Activated T-helper 1 cell treated with anti-CD3 and anti-CD28 coated beads, Interleukin-2, amount 50 U/mL, for 16 hours (primary cell): Measurements from ENCODE around the gene PRR23E.

Experiments used
- DNase-seq, 2 donors: peaks; one replicate each; pipeline ENCODE4 v3.0.0-alpha.2; 2020; ENCODE audit warnings: low read depth in 1 of 2, low spot score in 1 of 2

Gene PRR23E

DNA sequence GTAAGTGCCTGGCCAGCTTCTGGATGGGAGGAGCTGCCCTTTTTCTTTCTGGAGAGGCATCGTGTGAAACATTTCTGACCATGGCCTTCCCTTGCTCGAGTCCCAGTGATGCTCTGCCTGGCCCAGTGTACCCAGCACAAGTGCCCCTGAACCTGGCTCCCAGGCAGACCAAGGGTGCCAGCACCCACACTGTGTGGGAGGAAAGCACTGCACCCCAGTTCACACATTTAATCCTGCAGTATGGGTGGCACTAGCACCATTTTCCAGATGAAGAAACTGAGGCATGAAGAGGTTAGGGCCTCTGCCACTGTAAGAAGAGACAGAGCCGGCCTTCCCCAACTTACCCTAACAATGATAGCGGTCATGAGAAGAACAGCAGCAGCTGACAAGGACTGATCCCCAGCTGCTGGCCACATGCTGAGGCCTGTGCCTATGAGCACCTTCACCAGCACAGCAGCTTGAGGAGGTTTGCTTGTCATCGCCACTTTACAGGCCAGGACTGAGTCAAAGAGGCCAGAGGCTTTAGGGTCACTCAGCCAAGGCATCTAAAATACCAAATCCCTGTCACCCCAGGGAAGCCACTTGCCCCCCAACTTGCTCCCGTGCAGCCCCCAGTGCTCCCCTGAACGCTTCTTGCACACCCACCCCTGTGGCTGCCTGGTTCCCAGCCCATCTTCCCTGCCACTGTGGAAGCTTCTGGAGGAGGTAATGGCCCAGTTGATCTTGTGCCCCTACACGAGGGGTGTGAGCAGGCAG lies 15.0 kb downstream of the PRR23E start:
- no peak for DNase-seq

DNA sequence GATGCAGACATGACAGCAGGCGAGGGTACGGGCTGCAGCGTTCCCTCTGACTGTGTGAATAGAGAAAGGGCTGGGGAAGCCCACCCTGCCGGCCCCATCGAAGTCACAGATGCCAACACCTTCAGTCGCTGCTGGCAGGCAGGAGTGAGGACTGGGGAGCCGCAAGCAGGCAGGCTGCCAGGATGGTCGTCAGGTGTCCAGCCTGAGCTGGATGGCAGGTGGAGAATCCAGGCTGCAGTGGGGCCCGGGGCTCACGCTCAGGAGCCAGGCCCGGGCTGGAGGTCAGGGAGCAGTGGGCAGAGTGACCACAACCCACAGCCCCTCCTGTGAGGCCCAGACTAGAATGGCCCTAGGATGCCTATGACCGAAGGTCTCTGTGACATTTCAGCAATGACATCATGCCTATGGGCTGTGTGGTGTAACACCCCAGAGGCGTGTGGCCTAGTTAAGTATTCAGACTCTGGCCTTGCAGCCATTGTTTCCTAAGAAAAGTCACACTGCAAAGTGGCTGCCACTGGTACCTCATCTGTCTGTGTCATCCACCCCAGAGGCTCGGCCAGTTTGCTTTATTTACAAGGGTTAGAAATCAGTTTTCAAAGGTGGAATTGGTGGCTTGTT lies 15.7 kb downstream of the PRR23E start:
- no peak for DNase-seq

DNA sequence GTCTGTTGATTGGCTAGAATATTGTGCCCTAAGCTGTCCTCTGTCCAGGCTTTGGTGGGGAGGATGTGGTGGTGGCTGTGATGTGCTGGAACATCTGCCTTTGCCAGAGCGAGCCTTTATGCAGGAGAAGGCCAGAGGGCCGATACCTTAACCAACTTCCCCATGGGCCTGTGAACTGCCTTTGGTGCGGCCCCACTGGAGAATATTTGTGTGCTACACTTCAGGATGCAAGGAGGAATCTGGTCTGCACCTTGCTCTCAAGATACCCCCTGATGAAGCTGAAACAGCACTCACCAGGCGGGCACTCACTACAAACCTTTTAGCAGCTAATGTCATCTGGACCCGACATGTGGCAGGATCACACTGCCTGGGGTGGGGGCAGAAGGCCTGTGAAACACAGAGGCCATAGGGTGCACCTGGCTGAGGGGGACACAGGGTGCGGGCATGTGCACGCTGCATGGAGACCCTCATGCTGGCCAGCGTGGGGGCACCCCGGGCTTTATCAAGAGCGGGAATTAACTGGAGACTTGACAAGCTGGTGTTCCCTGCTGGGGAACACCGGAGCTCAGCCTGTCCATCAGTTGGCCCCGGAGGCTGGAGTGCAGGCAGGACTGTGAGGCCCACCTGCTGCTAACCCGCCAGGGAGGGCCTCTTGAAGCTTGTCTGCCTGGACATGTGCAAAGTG lies 16.4 kb downstream of the PRR23E start:
- no peak for DNase-seq

DNA sequence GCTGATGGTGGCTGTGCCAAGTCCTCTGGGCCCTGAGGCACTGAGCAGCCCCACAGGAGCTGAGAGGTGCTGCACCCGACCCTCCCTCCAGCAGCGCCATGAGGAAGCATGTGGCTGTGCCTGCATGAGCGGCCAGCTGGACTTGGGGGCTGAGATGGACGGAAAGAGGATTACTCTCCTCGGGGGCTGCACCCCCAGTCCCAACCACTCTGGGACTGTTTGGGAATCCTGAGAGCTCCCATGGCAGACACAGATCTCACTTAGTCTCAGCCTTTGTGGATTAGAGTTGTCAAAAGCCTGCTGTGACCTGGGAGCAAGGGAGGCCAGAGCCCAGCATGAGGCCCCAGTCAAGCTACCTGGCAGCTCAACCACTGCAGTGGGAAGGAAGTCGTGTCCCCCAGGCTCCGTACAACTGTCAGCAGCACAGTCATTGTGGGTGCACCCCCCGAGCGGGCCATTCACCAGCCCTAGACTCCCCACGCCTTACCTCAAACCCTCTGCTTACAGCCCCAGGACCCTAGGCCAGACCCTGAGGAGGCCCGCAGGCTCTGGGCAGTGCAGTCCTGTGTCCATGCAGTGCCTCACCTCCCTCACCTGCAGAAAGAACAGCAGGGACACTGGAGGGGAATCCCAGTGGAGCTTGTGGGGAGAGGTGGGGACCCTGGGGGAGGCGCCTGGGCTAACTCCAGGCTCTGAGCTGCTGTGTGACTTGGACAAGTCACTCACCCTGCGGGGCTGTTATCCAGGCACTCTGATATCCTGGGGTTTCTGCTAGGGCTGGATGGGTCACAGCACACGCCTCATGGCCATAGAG lies 17.1 kb downstream of the PRR23E start:
- DNase-seq: no peak

DNA sequence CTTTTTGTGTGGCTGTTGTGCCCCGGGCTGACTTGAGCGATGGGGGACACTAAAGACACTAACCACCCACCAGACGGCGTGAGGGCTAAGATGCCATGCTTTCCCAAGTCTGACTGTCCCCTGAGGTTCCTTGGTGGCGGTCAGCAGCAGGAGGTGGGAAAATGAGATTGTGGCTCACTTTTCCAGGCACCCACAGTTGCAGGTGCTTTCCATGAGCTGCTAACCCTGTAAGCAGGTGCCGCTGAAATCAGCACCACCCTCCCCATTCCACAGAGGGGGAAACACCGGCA lies 17.7 kb downstream of the PRR23E start:
- no peak for DNase-seq

DNA sequence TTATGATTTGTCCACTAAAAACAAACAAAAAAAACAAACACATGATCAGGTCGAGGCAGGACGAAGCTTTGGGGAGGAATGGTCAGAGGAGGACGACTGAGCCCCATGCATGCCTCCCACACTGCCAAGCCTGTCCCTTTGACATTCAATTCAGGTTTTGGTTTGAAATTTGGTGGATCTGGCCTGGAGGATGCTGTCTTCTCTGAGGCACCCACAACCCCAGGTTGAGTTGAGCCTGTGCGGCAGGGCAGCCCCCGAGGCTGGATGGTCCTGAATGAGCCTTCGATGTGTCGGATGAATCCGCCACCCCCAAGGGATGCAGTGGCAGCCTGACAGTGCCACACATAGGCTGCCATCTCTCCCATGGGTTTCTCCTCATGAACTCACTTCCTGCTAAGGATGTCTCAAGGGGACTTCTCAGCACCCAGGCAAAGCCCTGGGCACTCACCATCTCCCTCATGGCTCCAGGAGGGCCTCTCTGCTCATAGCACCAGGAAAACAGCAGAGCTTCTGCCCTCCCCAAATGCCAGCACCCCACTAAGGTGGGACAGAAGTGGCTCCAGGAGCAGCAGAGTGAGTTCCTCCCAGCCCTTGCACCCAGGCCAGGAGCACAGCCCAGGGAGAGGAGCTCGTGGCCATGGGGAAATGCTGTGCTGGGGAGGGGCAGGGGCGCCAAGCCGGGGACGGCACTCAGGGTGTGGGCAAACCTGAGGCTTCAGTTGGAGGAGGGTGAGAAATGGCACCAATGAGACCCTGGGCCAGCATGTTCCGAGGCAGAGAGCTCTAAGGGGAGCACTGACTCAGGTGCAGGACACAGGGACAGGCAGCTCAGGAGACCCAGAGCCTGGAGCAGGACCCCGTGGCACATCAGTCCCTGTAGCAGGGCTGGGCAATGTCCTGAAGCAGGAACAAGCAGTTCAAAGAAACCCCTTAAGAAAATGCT lies 18.5 kb downstream of the PRR23E start:
- no peak for DNase-seq

DNA sequence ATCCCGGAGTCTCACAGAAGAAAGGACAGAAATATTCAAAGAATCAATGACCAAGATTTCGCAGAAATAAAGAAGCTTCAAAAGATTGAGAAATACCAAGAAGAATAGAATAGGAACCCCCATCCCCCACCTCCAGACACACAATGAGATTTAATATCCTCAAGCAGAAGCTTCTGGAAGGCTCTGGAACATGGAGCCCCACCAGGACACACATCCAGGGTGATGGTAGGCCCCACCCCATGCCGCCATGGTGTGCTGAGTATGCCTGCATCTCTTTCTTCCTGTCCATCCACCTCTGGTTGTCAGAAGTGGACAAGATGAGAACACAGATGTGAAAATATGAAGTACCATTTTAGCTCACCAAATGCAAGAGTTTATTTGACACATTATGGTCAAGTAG lies 19.3 kb downstream of the PRR23E start:
- DNase-seq: no peak

DNA sequence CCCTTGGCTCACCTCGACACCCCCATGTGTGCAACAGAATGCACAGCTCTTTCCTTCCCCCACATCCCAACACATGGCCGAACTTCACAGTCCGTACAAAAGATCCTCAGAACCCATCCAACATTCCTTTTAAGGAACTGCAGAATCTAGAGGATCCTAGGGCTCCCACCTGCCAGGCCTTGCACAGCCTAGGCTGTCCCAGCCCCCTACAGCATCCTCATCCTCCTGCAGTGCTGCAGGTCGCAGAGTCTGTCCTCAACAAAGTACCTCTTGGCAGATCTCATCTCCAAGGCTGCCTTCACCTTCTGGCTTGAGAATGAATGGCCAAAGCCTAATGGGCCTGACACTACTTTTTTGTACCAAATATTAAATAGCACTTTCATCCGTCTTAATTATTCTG lies 19.8 kb downstream of the PRR23E start:
- DNase-seq: no peak

DNA sequence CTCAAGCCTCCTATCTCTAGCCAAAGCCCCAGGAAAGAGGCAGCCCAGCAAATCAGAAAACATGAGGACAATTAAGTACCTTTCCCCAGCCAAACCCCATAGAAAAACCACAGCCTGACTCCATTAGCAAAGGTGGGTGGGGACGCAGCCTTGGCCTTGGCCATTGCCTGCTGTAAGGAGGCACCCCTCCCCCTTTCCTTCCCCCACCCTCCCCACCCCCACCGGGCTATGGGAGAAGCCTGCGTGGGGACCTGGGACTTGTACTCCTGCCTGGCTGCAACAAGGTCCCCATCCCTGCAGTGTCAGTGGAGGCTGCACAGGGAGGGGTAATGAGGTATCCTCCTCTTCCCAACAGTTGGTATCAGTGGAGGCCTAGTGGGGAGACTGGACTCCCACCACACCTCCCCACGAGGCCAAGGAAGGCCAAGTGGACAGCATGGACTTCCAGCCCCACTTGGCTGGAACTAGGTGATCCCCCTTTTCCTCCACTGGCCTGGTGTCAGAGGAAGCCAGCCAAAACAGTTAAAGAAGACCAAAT lies 20.5 kb downstream of the PRR23E start:
- no peak for DNase-seq

DNA sequence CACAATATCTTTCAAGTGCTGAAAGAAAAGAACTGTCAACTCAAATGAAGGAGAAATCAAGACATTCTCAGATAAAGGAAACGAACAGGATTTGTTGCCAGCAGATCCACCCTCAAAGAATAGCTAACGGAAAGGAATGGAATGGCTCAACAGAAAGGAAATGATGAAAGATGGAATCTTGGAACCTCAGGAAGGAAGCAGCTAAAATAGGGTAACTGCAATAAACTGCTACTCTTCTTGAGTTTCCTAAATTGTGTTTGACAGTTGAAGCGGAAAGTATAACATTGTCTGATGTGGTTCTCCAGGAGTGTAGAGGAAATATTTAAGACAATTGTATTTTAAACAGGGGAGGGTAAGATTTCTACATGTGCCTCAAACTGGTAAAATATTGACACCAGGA lies 22.0 kb downstream of the PRR23E start:
- no peak for DNase-seq

DNA sequence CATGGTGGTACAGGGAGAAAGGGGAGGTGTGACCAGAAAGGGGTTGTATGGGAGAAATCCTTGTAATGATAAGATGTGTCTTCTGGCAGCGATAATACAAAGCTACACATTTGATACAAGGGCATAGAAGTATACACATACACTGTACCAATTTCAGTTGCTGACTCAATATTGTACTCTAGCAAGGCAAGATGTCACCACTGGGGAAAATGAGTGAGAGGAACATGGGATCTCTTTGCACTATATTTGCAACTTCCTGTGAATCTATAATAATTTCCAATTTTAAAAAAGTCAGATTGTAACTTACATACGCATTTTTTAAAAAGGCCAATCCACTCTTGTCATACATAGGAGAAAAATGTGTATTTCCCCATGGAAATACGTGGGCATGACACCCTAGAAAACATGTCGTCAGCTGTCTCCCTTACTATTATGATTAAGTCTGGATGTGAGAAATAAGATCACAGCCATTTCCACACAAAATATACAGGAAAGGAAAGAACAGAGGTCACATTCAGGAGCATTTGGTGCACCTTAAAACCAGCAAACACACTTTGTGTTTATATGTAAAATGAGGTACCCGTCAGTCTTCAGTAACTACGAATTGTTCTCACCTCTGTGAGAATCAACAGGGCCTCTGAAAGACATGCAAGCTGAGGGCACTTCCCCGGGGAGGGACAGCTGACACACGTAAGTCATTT lies 22.9 kb downstream of the PRR23E start:
- DNase-seq: no peak

DNA sequence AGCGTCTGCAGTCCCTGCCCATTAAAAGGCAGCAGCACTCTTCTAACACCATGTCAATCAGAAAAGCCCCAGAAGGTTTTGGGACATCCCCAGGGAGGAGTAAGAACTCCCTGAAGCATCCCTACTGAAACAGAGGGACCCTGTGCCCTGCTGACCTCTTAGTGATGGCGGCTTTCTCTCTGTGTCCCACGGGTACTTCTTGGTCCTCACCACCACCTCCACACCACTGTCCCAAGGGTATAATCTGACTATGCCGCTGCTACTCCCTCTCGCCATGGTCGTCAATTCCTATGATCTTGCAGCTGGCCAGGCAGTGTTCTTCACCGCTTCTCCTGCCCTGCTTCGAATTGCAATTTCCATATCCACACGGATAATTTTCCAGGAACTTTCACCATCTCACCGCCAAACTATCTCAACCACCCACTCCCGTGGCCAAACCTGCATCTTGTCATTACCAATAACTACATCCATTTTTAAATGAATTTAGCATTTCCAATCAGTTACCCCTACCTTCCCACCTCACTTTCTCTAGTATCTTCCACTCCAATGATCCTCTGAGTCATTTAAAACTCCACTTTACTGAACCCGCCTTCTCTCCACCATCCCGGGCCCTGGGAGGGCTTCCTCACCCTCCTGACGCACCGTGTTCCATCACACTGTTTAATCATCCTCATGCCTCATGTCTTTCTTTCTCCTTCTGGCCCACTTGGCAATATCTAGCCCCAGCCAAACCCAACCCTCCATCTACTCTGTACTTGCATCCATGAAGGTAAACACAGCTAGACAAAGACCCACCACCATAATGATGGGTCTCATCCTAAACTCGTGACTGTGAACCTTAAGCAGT lies 23.7 kb downstream of the PRR23E start:
- DNase-seq: no peak

DNA sequence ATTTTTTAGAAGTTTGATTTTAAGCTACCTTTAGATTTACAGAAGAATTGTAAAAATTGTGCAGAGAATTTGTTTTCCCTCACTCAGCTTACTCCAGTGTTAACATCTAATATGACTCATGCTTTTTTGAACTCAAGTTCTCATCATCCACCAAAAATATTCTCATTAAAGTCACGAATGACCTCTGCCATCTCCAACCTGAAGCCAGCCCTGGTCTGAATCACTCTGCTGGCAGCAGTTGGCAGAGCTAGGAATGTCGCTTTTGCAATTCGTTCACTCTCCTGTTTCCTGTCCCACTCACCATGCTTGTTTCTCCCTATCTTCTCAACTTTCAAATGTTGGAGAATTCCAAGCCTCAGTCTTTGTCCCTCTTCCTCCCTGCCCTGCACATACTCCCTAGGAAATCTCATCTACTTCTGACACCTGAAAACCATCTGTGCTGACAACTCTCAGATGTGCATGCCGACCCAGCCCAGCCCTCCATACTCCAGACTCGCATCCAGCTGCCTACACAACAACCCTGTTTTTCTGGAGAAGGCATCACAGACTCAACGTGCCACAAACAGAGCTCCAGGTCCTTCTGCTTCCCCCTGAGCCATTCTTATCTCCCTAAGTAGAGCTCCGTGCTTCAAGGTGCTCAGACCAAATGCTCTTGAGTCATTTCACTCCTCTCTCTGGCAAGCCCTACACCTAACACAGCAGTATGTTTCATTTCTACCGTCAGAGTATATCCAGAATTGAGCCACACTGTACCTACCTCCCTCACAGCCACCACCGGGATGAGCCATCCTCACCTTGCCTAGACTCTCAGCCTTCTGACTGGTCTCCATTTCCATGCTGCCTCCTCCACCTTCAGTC lies 24.9 kb downstream of the PRR23E start:
- DNase-seq: no peak

DNA sequence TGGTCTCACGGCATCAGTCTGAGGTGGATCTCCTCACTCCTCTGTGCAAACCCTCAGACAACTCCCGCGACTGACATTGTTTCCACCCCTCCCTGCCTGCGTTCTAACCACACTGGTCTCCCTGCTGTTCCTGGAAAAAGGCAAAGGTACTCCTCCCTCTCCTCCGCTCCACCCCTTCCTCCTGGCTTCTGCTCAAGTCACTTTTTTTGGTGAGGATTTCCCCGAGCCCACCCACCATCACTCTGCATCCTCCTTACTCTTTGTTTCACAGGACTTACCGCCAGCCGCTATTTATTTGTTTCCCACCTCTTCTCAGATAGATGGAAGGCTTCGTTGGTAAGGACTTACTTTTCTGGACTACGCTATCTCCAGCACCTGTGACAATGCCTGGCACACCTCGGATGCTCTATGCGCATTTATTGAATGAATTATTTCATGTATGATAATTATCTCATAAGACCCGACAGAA lies 25.6 kb downstream of the PRR23E start:
- no peak for DNase-seq

DNA sequence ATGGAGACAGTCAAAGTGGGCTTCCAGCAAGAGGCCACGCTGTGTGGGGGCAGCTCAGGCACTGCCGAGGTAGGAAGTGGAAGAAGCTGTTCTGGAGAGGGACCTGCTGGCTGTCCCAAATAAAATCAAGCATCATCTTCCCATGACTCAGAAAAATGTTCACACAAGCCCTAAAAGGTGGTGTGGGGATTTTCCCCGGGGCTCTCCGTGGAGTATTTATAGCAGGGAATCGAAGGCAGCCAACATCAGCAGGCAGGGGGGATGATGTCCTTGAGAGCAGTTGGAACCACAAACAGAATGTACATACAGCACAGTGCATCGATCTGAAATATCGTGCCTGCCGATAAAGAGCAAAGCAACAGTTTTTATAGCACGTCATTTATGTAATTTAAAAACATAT lies 27.6 kb downstream of the PRR23E start:
- no peak for DNase-seq

DNA sequence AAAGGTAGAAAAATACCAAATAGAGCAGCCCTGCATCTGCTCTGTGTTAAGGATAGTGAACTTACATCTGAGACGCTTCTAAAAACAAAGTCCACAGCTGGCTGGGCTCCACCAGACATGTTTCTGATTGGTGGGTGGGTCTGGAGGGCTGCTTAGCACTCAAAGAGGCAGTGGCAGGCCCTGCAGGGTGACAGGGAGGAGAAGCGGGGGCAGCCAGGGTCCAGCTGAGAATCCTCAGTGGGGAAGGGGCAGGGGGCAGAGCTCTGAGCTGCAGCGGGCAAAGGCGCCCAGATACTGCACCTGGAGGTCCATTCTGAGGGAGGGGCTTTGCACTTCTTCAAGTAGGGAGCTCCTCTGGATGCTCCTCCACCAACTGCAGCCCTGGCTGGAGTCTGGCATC lies 28.1 kb downstream of the PRR23E start:
- no peak for DNase-seq

DNA sequence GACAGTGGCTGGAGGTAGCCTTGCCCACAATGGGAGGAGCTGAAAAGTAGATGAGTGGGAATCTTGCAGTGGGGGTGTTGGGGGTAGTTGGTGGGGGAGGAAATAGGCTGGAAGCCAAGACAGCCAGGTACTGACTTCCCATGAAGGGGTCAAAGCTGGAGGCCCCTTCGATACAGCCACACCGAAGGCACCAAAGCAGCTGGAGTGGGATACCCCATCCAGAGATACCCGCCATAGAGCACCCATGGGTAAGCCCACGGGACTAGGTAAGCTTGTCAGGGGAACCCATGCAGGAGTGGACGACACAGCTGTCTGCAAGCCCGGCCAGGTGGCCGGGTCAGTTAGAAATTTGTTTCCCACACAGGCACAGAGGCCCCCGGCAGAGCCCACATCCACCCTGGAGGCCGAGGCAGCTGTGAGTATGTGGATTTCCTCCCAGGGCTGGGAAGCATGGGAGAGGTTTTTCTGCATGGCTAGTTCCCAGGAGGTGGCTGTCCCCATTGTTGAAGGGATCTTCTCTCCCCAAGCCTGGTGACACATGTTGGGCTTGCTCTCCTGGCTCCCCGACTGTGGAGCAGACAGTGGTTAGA lies 28.6 kb downstream of the PRR23E start:
- DNase-seq: no peak

DNA sequence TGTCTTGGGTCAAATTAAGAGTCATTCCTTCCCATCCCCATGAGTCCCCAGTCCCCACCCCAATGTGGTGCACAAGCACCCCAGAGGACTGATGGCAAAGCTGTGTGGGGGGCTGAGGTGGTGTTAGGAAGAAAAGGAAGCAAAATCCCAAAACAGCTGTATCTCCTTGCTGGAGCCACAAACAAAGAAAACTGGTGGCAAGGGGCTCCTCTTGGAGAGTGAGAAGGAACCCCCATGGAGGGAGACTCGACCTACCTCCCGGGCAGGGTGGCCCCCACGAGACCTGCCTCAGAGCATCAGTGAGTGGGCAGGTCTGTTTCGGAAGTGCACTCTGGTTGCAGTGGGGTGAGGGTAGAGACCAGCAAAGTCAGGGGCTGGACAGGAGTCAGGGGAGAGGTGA lies 29.2 kb downstream of the PRR23E start:
- DNase-seq: no peak
